Central memory CD4-positive, alpha-beta T cell (primary cell): Measurements from ENCODE around the gene ADGRV1.
A peak's percentile ranks its signal among the peaks of the same experiment; 100 is the strongest.
"Not testable (repeated sequence)": the region's sequence is repeated elsewhere in the genome, so short reads cannot be mapped to it uniquely, and the experiment has no call there.

ENCODE experiments used
- DNase-seq: peaks from one replicate; pipeline ENCODE4 v3.0.0; 2022

ADGRV1 gene

DNA sequence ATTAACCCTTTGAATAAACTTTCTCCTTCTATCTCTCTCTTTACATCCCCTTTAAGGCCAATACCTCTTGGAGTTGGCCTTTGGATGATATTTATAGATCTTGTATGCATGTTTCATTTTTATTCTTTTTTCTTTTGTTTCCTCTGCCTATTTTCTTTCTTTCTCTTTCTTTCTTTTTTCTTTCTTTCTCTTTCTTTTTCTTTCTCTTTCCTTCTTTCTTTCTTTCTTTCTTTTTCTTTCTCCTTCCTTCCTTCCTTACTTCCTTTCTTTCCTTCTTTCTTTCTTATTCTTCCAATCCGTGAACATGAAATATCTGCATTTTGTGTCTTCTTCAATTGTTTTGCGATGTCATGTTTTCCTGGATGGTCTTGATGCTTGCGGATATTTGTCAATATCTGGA is 276.1 kb downstream of the ADGRV1 start:
- DNase-seq: no peak

DNA sequence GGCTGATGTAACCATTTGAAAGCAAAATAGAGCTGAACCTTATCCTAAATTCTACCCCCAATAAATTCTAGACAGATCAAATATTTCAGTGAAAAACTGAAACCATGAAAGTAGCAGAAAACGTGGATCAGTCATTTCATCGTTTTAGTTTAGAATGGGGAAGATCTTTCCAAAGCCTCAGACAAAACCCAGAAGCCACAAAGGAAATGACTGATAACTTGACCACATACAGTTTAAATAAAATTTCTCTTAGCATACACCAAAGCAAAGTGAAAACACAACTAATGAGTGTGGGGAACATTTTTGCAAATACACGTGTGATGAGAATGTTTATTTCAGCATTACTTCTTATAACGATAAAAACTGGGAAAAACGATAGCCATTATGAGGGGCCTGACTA is 284.8 kb downstream of the ADGRV1 start:
- DNase-seq: no peak

DNA sequence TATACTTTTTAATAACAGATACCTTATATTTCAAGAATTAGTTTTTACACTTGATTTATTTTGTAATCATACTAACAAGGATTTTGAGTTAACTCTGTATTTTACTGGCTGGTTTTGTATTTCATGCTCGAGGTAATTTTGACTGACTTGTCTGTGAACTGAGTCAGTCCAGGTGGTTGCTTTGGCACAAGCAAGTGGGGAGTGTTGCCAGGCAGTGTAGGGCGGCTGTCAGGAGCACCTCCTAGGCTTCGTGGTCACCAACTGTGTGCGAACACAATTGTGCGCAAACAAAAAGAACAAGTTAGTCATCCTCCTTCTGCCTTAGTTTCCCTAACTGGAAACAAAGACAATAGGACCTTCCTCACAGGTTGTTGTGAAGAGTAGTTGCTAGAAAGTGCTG is 286.3 kb downstream of the ADGRV1 start:
- no peak for DNase-seq

DNA sequence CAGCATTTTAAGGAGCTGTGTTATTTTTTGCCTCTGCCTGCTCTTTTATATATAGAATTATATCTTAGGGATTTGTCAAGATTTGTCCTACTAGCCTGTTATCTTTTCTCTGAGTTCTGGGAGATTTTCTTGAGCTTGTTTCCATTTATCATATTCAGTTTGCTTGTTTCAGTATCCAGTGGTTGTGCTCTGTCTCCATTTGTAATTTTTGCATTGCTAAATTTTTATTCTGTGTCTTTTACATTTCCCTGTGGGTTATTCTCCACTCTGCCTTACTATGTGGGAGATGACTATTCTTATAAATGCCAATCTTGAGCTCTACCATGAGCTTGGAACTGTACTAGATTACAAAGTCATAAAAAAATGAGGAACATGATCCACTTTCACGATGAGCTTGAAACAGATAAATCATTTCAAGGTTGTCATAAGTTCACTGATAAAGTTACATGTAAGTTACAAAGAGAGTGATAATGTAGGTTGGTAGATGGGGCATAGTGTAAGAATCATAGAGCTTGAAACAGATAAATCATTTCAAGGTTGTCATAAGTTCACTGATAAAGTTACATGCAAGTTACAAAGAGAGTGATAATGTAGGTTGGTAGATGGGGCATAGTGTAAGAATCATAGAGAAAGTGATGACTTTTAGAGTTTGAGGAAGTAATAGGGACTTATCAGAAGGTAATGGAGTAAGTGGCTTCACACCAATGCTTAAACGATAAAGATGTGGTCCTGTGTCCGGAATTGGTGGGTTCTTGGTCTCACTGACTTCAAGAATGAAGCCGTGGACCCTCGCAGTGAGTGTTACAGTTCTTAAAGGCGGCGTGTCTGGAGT is 287.3 kb downstream of the ADGRV1 start:
- no peak for DNase-seq

DNA sequence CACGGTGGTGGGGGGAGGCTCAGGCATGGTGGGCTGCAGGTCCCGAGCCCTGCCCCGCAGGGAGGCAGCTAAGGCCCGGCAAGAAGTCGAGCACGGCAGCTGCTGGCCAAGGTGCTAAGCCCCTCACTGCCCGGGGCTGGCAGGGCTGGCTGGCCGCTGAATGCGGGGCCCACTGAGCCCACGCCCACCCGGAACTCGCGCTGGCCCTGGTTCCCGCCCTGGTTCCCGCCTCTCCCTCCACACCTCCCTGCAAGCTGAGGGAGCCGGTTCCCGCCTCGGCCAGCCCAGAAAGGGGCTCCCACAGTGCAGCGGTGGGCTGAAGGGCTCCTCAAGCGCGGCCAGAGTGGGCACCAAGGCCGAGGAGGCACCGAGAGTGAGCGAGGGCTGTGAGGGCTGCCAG is 289.0 kb downstream of the ADGRV1 start:
- not testable (repeated sequence) for DNase-seq

DNA sequence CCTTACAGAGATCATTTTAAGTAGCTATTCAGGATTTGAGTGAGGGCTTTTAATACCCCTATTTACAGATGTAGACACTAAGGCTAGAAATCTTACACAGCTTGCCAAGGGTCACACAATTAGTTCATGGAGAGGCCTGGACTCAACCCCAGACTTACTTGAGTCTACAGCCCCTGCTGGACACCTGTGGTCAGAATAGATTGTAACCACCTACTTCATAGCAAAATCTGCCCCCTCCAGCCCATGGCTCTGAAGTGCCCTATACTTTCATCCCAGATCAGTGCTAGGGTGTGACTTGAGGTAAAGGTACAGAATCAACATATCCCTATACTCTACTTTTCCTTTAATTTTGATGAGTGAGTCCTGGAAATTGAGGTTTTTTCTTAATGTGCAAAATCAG is 291.3 kb downstream of the ADGRV1 start:
- no peak for DNase-seq

DNA sequence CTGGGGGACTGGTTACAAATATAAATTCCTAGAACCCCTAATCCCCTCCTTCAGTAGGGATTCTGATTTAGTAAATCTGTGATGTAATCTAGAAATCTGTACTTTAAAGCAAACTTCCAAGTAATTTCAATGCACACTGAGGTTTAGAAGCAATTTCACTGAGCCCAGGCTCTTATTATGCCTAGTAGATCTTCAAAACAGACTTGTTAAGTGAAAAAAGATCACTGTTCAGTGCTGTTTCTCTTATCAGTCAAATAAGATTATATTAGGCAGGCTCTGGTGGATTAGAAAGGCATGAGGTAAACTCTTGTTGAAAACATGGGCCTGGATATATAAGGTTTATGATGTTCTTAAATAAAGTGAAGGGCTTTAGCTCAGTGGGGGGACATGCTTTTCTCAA is 293.9 kb downstream of the ADGRV1 start:
- no peak for DNase-seq

DNA sequence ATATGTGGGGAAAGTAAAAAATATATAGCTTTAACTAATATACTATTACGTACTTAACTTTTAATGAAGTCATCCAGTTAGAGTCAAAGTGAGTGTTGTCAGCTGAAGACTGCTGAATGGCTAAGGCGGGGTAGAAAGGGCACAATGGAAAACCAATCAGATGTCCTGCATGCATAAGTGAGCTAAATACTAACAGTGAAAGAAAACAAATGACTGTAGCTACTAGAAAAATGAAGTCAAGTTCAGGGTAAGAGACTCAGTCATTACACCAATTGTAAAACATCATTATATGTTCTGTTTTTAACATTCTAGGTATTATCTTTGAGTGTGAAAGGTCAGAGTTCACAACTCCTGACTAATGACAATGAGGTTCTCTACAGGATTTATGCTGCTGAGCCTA is 295.2 kb downstream of the ADGRV1 start:
- DNase-seq: no peak

DNA sequence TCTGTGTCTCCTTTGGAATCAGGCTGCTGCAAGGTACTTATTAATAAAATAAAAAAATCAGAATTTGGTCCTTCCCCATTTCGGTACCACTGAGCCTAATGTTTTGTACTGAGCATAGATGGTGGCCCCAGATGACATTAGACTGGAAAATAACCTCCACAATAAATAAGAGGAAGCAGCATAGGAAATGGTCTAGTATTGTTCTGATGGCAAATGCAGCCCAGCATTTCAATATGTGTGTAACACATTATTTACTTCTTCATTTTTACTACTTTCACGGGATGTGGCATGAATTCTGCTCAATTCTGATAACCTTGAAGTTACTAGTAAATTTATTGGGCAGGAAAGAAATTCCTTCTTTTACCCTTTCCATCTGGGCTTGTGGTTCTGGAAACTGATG is 295.6 kb downstream of the ADGRV1 start:
- no peak for DNase-seq

DNA sequence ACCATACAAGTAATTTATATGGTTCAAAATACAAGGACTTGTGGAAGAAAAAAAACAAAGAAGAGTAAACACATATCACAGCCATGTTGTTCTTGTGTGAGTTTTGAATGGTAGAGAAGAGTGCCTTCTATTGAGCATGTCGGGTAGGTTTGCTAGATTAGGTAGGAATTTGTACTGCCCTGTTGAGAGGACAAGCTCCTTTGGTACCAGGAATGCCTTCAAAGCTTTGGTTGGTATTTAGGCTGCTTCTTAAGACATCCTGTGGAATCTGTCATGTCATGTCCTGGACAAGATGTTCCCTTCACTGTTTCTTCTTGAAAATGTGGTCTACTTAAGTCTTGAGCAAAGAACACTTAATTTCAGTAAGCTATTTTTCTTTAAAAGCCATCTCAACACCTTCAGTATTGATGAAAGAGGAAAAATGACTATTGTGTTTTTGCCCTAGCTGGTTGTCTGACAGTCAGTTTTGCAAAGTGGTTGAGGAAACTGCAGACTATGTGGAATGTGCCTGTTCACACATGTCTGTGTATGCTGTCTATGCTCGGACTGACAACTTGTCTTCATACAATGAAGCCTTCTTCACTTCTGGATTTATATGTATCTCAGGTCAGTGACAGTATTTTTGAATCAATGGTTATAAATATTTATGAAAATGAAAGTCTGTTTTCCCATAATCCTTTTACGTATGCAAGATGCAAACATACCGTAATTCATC is 296.9 kb downstream of the ADGRV1 start:
- no peak for DNase-seq

DNA sequence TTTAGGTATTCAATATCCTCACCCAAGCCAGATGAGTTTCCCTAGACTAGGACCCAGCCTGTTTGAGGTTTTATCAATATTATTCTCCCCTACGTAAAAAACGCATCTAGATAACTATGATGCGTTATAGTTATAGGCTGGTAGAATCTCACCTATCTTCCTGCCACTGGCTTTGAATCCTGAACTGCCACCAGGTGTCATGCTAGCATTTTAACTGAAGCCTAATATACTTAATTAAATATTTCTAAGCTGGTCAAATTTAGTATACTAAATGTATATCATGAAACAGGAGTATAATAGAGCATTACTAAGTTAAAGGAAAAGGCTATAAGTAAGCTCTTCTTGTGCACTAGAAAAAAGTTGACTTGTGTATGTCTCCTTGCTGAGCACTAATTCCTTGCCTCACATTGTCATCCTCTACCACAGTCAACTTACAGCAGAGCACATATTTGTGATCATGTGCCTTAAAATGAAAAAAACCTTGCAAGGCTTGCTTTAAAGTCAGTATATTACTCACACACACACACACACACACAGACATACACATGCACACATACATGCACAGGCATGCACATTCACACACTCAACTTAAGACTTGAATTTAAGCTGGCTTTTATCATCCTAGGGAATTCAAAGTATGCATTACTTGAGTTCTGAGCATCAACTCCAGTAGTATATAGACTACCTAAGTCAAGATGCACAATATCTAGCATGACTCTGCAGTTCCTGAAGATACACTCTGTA is 303.4 kb downstream of the ADGRV1 start:
- DNase-seq: no peak

DNA sequence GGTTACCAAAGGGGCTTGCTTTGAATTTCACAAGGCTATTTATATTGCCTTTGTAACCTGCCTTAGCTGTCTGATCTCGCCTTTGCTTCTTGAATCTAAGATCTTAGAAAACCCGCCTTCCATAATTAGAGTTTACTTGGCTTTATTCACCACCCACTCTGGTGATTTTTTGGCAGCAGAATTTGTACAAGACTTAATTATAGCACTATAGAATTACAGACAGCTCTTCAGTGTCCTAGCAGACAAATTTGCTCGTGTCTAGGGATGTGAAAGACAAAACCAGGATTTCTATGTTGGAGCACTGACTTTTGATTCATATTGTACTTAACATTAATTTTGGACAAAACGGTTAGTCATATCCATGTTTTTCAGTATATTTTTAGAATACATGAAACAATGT is 306.6 kb downstream of the ADGRV1 start:
- DNase-seq: no peak

DNA sequence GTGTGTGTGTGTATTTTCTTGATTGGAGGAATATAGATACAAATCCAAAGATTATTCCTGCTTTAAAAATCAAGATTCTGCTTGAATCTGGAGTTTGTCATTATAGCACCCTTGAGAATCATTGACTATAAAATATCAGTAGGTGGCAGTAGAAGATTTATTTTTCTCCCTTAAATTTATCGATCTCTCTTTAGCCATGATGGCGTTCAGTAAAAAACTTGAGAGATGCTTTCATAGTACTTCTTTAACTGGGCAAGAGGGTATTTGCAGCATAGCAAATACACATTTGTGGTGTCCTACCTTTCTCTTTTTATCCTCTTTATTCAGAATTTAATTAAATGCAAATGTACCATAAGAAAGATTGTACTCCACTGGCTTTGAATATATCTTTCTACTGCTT is 307.7 kb downstream of the ADGRV1 start:
- peak; percentile 10 for DNase-seq

DNA sequence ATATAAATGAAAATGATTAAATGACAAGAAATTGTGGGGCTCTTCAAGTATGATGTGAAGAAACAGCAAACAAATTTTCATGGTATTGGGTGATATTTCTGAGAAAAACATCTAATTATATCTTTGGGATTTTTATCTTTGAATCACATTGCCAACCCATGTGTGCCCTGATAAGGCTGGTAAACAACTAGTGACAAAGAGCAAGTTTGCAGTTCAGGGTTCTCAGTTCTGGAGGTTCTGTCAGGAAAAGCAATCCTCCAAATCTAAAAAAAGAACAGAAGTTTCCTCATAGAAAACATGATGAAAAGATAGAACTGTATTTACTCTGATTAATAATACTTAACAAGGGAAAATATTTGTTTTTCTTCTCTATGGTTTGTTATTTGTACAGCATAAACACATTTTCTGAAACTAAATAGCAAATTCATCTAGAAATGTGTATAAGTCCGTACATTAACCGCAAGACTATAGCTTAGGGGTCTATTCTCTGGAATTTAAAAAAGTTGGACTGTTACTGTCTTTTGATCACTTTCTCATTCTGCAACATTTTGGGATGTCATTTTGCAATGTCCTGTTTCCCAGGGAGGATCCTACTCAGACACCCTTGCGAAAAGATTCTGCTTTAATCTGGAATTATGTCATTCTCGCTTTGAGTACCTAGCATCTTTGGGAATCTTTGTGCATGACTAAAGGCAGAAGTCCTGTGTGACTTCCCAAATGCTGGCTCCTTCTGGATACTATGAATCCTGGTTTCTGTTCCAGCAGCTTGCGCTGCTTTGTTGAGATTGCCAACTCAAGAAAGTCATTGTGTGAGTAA is 308.5 kb downstream of the ADGRV1 start:
- no peak for DNase-seq

DNA sequence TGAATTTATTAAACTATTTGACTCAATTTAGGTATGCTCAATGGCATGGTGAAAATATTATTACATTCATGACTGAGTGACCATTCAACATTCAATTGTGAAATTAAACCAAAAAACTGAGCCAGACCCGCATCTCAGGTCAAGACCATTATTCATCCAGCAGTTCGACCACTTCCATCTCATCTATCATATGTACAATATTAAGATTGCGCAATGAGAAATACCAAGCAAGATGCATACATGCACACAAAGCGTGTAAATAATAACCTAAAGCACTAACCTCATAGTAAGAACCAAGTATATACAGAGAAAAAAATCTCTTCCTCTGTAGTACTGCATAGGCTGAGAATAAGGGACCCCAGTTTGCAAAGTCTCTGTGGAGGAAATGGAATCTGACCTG is 310.2 kb downstream of the ADGRV1 start:
- no peak for DNase-seq

DNA sequence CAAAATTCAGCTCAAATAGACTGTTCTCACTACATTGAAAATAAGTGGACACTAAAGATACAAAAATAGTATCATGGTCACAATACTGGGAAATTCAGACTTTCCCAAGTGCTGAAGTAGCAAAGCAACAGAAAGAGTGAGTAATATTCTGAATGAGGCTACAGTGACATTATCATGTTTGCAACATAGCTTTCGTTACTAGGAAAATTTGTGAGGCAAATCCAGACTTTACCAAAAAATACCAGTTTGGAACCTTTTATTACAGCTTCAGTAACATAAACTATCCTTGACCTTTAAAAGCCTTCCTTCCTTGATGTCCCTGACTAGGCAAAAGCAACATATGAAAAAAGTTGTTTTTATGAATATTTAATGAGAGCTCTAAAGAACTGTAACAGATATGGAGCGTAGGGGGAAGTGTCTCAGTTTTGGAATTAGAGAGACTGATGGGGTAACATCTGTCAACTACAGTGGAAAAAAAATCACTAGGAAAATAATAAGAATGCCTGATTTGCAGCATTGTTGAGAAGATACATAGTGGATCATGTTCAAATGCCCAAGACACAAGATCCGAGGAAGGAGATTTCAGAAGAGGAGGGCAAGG is 312.9 kb downstream of the ADGRV1 start:
- no peak for DNase-seq

DNA sequence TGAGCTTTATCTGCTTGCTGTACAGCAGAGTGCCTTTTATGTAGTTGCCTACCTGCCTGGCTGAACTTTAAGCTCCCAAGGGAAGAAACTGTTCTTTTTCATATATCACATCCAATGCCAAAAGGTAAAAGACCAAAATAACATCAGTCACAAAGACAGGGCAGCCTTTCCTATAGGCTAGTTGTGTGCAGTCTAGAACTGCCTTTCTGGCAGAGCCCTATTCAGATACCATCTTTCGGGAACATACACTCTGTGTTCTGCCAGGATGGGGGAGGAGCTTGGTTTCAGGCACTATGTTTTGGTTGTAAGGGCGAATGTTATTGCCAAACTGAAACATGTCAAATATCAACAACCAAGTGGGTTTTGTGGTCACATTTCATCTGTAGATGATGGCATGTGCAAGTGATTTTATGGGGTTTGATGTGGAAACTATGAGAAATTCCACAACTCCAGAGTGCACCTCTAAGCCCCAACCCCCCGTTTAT is 314.5 kb downstream of the ADGRV1 start:
- DNase-seq: peak; percentile 3

DNA sequence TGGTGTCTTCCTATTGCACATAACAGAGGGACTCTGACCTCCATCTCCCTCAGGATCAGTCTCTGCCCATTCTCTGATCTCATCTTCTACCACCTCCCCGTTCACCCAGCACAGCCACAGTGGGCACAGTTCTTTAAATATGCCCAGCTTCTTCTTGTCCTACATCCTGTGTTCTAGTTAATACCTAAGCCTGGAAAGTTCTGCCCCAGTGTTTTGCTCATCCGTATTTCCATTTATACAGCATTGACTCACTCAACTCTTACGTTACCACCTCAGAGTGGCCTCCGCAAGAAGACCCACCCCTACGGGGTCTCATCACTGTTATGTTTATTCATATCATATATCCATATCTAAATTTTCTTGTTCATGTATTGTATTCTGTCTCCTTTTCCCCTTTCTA is 315.5 kb downstream of the ADGRV1 start:
- DNase-seq: no peak

DNA sequence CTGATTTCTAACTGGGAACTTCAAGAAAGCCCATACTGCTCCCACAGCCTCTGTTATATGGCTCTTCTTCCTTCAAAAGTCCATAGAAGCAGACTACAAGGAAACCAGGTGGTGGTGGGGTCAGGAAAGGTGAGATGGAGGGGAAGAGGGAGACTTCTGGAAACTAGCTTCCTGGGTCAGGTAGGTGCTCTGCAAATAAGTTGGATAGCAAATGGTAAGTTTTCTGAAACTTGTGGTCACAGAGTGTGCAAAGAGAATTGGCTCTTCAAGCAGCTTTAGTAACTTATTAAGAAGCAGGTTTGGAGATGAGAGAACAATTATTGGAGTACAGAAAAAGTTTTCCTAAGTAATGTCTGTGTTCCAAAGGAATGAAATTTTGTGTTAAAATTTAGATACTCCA is 316.9 kb downstream of the ADGRV1 start:
- no peak for DNase-seq

DNA sequence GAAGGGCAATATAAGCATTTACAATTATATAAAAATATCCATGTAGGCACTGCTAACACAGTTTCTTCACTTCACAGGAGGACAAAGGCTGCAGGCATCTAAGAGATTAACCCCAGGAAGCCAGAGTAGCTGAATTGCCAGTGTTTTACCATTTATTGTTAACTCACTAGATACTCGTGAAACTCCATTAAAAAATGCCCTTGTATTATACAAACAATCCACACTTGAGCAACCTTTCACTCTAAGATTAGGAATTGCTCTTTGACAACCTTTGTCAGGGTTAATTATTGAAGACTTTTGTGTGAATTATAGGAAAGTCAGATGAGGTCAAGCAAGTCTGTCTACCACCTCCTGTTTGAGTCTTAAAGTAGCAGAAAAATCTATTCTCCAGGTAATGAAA is 317.8 kb downstream of the ADGRV1 start:
- no peak for DNase-seq

DNA sequence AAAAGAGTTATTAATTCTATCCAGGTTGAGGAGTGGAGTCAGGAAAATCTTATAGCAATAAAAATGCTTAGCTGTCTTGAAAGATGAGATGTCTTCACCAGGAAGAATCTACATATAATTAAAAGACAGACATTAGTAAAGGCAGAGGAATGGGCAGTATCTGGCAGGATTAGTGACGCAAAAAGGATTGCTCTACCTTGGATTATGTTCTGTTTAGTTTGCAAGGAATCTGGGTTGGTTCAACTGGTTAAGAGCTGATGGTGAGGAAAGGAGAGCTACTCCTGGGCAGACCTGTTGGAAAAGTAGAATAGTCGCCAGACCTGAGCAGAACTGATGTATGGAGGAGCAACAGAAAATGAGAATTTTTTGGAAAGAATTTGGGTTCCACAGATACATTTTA is 318.5 kb downstream of the ADGRV1 start:
- DNase-seq: no peak

DNA sequence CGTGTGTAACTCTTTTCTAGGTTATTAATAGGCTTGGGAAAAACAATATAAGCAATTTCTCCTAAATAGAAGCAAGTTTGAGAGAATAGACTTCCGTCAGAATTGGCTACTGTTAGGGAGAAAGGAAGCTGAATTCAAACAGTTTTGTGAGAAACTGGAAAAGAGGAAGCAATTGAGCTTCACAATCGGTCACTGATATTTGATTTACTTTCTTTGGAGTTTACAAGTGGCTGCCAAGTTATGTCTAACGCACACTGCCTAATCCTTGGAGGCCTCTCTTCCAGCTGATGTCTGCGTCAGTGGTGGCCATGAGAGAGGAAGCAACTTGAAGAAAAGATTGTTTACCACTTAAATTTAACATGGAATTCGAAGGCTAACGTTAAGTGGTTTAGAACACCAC is 319.5 kb downstream of the ADGRV1 start:
- no peak for DNase-seq
